Ishikawa (cell line): Measurements from ENCODE around the gene CSNK1D.

Experiments
- CEBPB ChIP-seq: IDR thresholded peaks from 2 replicates; pipeline ENCODE4 v1.6.1; 2012
- EGR1 ChIP-seq: IDR thresholded peaks from 2 replicates; pipeline ENCODE4 v1.6.1; 2012
- EP300 ChIP-seq: IDR thresholded peaks from 2 replicates; pipeline ENCODE4 v1.6.1; 2012; ENCODE audit warnings: borderline replicate concordance
- FOXM1 ChIP-seq: IDR thresholded peaks from 2 replicates; pipeline ENCODE4 v1.6.1; 2012; ENCODE audit warnings: low read depth, borderline replicate concordance
- MAX ChIP-seq: IDR thresholded peaks from 2 replicates; pipeline ENCODE4 v1.6.1; 2012
- RAD21 ChIP-seq: IDR thresholded peaks from 2 replicates; pipeline ENCODE4 v1.6.1; 2012; ENCODE audit warnings: low read depth
- REST ChIP-seq: IDR thresholded peaks from 2 replicates; pipeline ENCODE4 v1.6.1; 2012; ENCODE audit warnings: low read depth, mild to moderate bottlenecking
- TCF12 ChIP-seq: IDR thresholded peaks from 2 replicates; pipeline ENCODE4 v1.6.1; 2012; ENCODE audit warnings: low read depth
- TEAD4 ChIP-seq: IDR thresholded peaks from 2 replicates; pipeline ENCODE4 v1.6.1; 2012
- YY1 ChIP-seq: IDR thresholded peaks from 2 replicates; pipeline ENCODE4 v1.6.1; 2012; ENCODE audit warnings: low read depth

- TF ChIP-seq EGR1 (no peak), REST (no peak), MAX (no peak), EP300 (no peak), YY1 (no peak), CEBPB (no peak), RAD21 (no peak), TEAD4 (no peak), TCF12 (no peak), FOXM1 (no peak)
Observed at GRCh38 chr17:82315703-82316358, 42.3 kb upstream of the CSNK1D start.
